ENCODE results near the gene TBRG4.
A peak's percentile ranks its signal among the peaks of the same experiment; 100 is the strongest.

TBRG4 gene

GRCh38 chr7:45080265-45080957 is 31.1 kb downstream of the TBRG4 start:
- H3K27me3 ChIP-seq (ENCODE audit: insufficient read depth, poor library complexity, severe bottlenecking), result no peaks in the 10 kb centered on the region
- H3K27ac ChIP-seq (ENCODE audit: poor library complexity, severe bottlenecking), result no peak overlapping the region
- peaks cover 5% of the 10 kb centered on the region for H3K4me1 ChIP-seq (ENCODE audit: insufficient read depth, poor library complexity, severe bottlenecking)
- DNase-seq (ENCODE audit: low spot score) (no peak), ATAC-seq (ENCODE audit: low read depth) (peak; percentile 14; the same call in 1 of the 3 replicates)
- no peaks in the 10 kb centered on the region for H3K36me3 ChIP-seq (ENCODE audit: low read depth)
- no peak for TF ChIP-seq CTCF (IDR thresholded peaks at IDR 0.05; ENCODE audit: poor library complexity, severe bottlenecking)
- no peak overlapping the region for H3K4me3 ChIP-seq (ENCODE audit: severe bottlenecking)
- H3K9me3 ChIP-seq (ENCODE audit: severe bottlenecking), result no peaks in the 10 kb centered on the region

GRCh38 chr7:45078125-45078681 is 33.3 kb downstream of the TBRG4 start:
- TF ChIP-seq CTCF (IDR thresholded peaks at IDR 0.05; ENCODE audit: poor library complexity, severe bottlenecking), result no peak
- no peaks in the 10 kb centered on the region for H3K9me3 ChIP-seq (ENCODE audit: severe bottlenecking)
- ATAC-seq (ENCODE audit: low read depth), result no peak
- H3K27ac ChIP-seq (ENCODE audit: poor library complexity, severe bottlenecking), result no peak overlapping the region
- peaks cover 5% of the 10 kb centered on the region for H3K4me1 ChIP-seq (ENCODE audit: insufficient read depth, poor library complexity, severe bottlenecking)
- no peak overlapping the region for H3K4me3 ChIP-seq (ENCODE audit: severe bottlenecking)
- DNase-seq (ENCODE audit: low spot score), result no peak
- H3K27me3 ChIP-seq (ENCODE audit: insufficient read depth, poor library complexity, severe bottlenecking), result no peaks in the 10 kb centered on the region
- H3K36me3 ChIP-seq (ENCODE audit: low read depth), result peaks cover 15% of the 10 kb centered on the region

- Histone ChIP-seq H3K4me1 (ENCODE audit: insufficient read depth, poor library complexity, severe bottlenecking) (peaks cover under 1% of the 10 kb centered on the region), H3K36me3 (ENCODE audit: low read depth) (peaks cover 17% of the 10 kb centered on the region), H3K27me3 (ENCODE audit: insufficient read depth, poor library complexity, severe bottlenecking) (no peaks in the 10 kb centered on the region), H3K9me3 (ENCODE audit: severe bottlenecking) (no peaks in the 10 kb centered on the region), H3K4me3 (ENCODE audit: severe bottlenecking) (no peak overlapping the region), H3K27ac (ENCODE audit: poor library complexity, severe bottlenecking) (no peak overlapping the region)
- DNase-seq (ENCODE audit: low spot score), result no peak
- no peak for TF ChIP-seq CTCF (IDR thresholded peaks at IDR 0.05; ENCODE audit: poor library complexity, severe bottlenecking)
- no peak for ATAC-seq (ENCODE audit: low read depth)
Measured at GRCh38 chr7:45077579-45077978, 33.9 kb downstream of the TBRG4 start.

- Histone ChIP-seq H3K27me3 (ENCODE audit: insufficient read depth, poor library complexity, severe bottlenecking) (no peaks in the 10 kb centered on the region), H3K4me1 (ENCODE audit: insufficient read depth, poor library complexity, severe bottlenecking) (no peaks in the 10 kb centered on the region), H3K4me3 (ENCODE audit: severe bottlenecking) (no peak overlapping the region), H3K27ac (ENCODE audit: poor library complexity, severe bottlenecking) (no peak overlapping the region), H3K9me3 (ENCODE audit: severe bottlenecking) (no peaks in the 10 kb centered on the region), H3K36me3 (ENCODE audit: low read depth) (peaks cover 20% of the 10 kb centered on the region)
- DNase-seq (ENCODE audit: low spot score) (no peak), ATAC-seq (ENCODE audit: low read depth) (no peak)
- no peak for TF ChIP-seq CTCF (IDR thresholded peaks at IDR 0.05; ENCODE audit: poor library complexity, severe bottlenecking)
Measured at GRCh38 chr7:45076946-45077345, 34.6 kb downstream of the TBRG4 start.

All from RWPE2 (cell line).